H1 (cell line): ENCODE measurements around the gene COL1A1. TPM values are rescaled to one million over a fixed set of nuclear protein-coding genes. Genes with fewer than 3 reads are reported as not detected.

Experiments used
- polyA plus RNA-seq, 7 experiments: library from polyadenylated mRNA; depleted of rRNA in 3 of 7; stranded (reverse) in 5 of 7; unstranded in 2 of 7; fragments of >200 nt in 5 of 7; fragments of 200-250 nt in 2 of 7; gene quantifications; 1 replicate in 5 of 7; 2 replicates in 1 of 7; 4 replicates in 1 of 7; pipeline versions ENCODE4 v1.2.1 to v1.2.3, GENCODE V29; 2011 to 2013; ENCODE audit warnings: missing spikeins in 2 of 7, mixed read lengths in 2 of 7
- small RNA-seq: library from polyadenylated mRNA; stranded (forward); fragments of <200 nt; extraction: miRNeasy Mini kit (QIAGEN cat#:217004); gene quantifications from one replicate; pipeline ENCODE3, GENCODE V24; 2013; ENCODE audit not compliant: insufficient read depth
- total RNA-seq: library from RNA; stranded (reverse); fragmentation: NEBNext Ultra II Directional; extraction: Animal tissue kit (Norgen Biotek cat#: 25700); gene quantifications from 2 replicates; pipeline ENCODE4 v1.2.1, GENCODE V29; 2021

Gene COL1A1
- total and polyA plus RNA-seq, 2 of the 8 experiments (the other 6 are each of a cell fraction or from before 2014, with no cell fraction given), result 14.1 to 80.4 TPM

Small RNAs within 50 kb of the gene (small RNA-seq; reads per million reads assigned to genes)
- gene SUMO2P7, result not detected

Other genes starting within 250 kb of the COL1A1 start
- 0.80 and 0.88 TPM in 2 replicates for gene DLX4, start 232.4 kb downstream of the COL1A1 start, total RNA-seq
- 0.67 and 1.5 TPM in 2 replicates for gene DLX4, start 232.4 kb downstream of the COL1A1 start, polyA plus RNA-seq (2011; rRNA removed)
- 0.15 TPM in 1 of 2 replicates, not detected in the other for gene DLX3, start 206.4 kb downstream of the COL1A1 start, total RNA-seq
- 0.06 and 0.20 TPM in 2 replicates for gene DLX3, start 206.4 kb downstream of the COL1A1 start, polyA plus RNA-seq (2011; rRNA removed)
- 21.7 and 24.2 TPM in 2 replicates for gene ITGA3, start 145.5 kb downstream of the COL1A1 start, total RNA-seq
- 24.0 and 34.4 TPM in 2 replicates for gene ITGA3, start 145.5 kb downstream of the COL1A1 start, polyA plus RNA-seq (2011; rRNA removed)
- 17.8 and 18.3 TPM in 2 replicates for gene PDK2, start 106.3 kb downstream of the COL1A1 start, total RNA-seq
- 121 and 154 TPM in 2 replicates for gene PDK2, start 106.3 kb downstream of the COL1A1 start, polyA plus RNA-seq (2011; rRNA removed)
- gene SAMD14, start 71.5 kb downstream of the COL1A1 start, total RNA-seq, result 5.8 and 5.9 TPM in 2 replicates
- gene SAMD14, start 71.5 kb downstream of the COL1A1 start, polyA plus RNA-seq (2011; rRNA removed), result 5.2 and 5.7 TPM in 2 replicates
- gene PPP1R9B, start 51.0 kb downstream of the COL1A1 start, total RNA-seq, result 13.1 and 14.1 TPM in 2 replicates
- 5.2 and 6.1 TPM in 2 replicates for gene PPP1R9B, start 51.0 kb downstream of the COL1A1 start, polyA plus RNA-seq (2011; rRNA removed)
- gene SGCA, start 35.6 kb downstream of the COL1A1 start, total RNA-seq, result not detected in 2 replicates
- gene SGCA, start 35.6 kb downstream of the COL1A1 start, polyA plus RNA-seq (2011; rRNA removed), result 0.12 and 0.36 TPM in 2 replicates
- gene TMEM92, start 72.8 kb upstream of the COL1A1 start, total RNA-seq, result 11.9 and 12.2 TPM in 2 replicates
- 24.8 and 39.2 TPM in 2 replicates for gene TMEM92, start 72.8 kb upstream of the COL1A1 start, polyA plus RNA-seq (2011; rRNA removed)
- gene XYLT2, start 144.5 kb upstream of the COL1A1 start, total RNA-seq, result 28.0 and 28.9 TPM in 2 replicates
- 29.9 and 38.2 TPM in 2 replicates for gene XYLT2, start 144.5 kb upstream of the COL1A1 start, polyA plus RNA-seq (2011; rRNA removed)
- 75.6 and 82.6 TPM in 2 replicates for gene MRPL27, start 171.6 kb upstream of the COL1A1 start, total RNA-seq
- 109 and 135 TPM in 2 replicates for gene MRPL27, start 171.6 kb upstream of the COL1A1 start, polyA plus RNA-seq (2011; rRNA removed)
- gene EME1, start 171.6 kb upstream of the COL1A1 start, total RNA-seq, result 13.3 and 13.9 TPM in 2 replicates
- 13.9 and 16.3 TPM in 2 replicates for gene EME1, start 171.6 kb upstream of the COL1A1 start, polyA plus RNA-seq (2011; rRNA removed)
- 117 TPM in 2 replicates for gene LRRC59, start 195.9 kb upstream of the COL1A1 start, total RNA-seq
- 48.3 and 48.7 TPM in 2 replicates for gene LRRC59, start 195.9 kb upstream of the COL1A1 start, polyA plus RNA-seq (2011; rRNA removed)
- gene ACSF2, start 224.6 kb upstream of the COL1A1 start, total RNA-seq, result 16.1 and 16.3 TPM in 2 replicates
- gene ACSF2, start 224.6 kb upstream of the COL1A1 start, polyA plus RNA-seq (2011; rRNA removed), result 14.5 and 19.7 TPM in 2 replicates